ENCODE results near the gene FAM174B. TPM values are rescaled to one million over a fixed set of nuclear protein-coding genes. Genes with fewer than 3 reads are reported as not detected.

The FAM174B gene
- total and polyA plus RNA-seq, 2 experiments from 2014 or later = 17.8 to 34.9 TPM

DNA sequence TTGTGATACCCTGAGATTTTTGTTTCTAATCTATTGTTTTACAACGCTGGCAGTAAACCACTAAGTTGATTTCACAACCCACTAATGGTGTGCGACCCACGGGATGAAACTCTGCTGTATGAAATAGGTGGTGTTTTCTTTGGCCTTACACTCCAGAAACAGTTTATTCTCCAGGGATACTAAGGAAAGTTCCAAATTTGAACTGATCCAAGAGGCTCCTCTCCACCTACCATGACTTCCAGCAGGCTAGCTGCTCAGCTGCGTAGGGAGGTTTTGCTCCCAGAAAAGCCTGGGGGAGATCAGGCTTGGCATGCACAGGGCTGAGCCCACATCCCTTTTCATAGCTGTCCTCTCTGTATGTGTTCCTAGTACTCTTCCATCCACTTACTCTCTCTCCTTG lies 71.5 kb downstream of the FAM174B start:
- Histone ChIP-seq H3K4me2 (no peak overlapping the region), H3K36me3 (replicated peaks; ENCODE audit: insufficient read depth, low read depth) (no peaks in the 10 kb centered on the region), H3K27ac (no peak overlapping the region), H3K9me2 (replicated peaks; ENCODE audit: insufficient read depth) (no peaks in the 10 kb centered on the region), H3K4me1 (ENCODE audit: insufficient read depth) (peaks cover 3% of the 10 kb centered on the region), H4K20me1 (ENCODE audit: insufficient read depth, poor library complexity, severe bottlenecking) (no peaks in the 10 kb centered on the region), H3K79me2 (no peaks in the 10 kb centered on the region), H3K4me3 (no peak overlapping the region), H2AFZ (no peak overlapping the region), H3K27me3 (no peaks in the 10 kb centered on the region), H3K9me3 (ENCODE audit: low read depth) (no peaks in the 10 kb centered on the region)
- DNase-seq (ENCODE audit: low spot score) = no peak
- TF ChIP-seq, protein P1, sequence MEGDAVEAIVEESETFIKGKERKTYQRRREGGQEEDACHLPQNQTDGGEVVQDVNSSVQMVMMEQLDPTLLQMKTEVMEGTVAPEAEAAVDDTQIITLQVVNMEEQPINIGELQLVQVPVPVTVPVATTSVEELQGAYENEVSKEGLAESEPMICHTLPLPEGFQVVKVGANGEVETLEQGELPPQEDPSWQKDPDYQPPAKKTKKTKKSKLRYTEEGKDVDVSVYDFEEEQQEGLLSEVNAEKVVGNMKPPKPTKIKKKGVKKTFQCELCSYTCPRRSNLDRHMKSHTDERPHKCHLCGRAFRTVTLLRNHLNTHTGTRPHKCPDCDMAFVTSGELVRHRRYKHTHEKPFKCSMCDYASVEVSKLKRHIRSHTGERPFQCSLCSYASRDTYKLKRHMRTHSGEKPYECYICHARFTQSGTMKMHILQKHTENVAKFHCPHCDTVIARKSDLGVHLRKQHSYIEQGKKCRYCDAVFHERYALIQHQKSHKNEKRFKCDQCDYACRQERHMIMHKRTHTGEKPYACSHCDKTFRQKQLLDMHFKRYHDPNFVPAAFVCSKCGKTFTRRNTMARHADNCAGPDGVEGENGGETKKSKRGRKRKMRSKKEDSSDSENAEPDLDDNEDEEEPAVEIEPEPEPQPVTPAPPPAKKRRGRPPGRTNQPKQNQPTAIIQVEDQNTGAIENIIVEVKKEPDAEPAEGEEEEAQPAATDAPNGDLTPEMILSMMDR (IDR thresholded peaks at IDR 0.05; ENCODE audit: poor library complexity) = no peak
- TF ChIP-seq EZH2 (IDR thresholded peaks at IDR 0.05; ENCODE audit: borderline replicate concordance) = no peak
- TF ChIP-seq EZH2phosphoT487 (IDR thresholded peaks at IDR 0.05; ENCODE audit: low read depth, severe bottlenecking, unreplicated experiment) = no peak
- 93% methylated on average over 4 of the region's 4 CpGs for WGBS (ENCODE audit: low lambda C conversion rate, missing lambda C conversion rate)

DNA sequence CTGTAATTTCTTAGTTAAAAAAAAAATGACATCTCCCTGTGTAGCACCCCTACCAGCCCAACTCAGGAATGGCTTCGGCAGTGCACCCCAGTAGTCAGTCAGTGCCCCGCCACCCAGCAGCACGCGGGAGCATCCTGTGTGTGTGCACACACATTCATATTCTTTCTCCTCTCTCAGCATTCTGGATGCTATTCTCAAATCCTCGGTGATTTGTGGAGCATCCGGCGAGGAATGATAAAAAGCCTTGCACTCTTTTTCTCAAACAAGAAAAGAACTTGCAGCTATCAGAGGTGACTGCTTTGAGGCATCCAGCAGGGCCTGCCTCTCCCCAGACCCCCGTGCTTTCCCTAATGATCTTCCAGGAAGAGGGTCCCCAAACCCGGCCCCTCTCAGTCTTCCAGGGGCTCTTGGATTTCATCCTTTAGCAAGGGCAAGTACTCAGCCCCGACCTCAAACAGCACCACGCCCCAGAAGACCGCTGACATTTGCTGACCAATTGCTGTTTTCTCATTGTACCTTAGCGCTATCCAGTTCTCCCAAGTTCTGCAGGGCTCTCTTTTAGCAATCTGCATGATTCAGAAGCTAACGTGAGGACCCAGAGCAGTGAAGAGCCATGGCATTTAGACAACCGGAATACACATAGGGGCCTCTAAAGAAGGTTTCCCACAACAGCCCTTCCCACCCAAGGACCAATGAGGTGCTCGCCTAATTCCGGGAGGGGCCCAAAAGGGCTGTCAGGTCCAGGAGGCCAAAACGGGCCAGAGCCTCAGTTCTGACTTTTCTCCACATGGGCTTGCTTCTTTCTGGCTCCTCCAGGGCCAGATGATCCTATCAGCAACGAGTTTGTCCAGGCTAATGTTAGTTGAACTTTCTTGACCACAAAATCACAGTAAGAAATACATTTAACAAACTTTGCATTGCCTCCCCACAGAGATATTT lies 72.2 kb downstream of the FAM174B start:
- no peaks in the 10 kb centered on the region for H3K9me3 ChIP-seq (ENCODE audit: low read depth)
- H3K27ac ChIP-seq = no peak overlapping the region
- no peak overlapping the region for H3K4me2 ChIP-seq
- no peaks in the 10 kb centered on the region for H3K9me2 ChIP-seq (replicated peaks; ENCODE audit: insufficient read depth)
- 93% methylated on average over 19 of the region's 19 CpGs for WGBS (ENCODE audit: low lambda C conversion rate, missing lambda C conversion rate)
- no peak overlapping the region for H2AFZ ChIP-seq
- DNase-seq (ENCODE audit: low spot score) = no peak
- no peaks in the 10 kb centered on the region for H3K36me3 ChIP-seq (replicated peaks; ENCODE audit: insufficient read depth, low read depth)
- no peak overlapping the region for H3K4me3 ChIP-seq
- H3K27me3 ChIP-seq = no peaks in the 10 kb centered on the region
- no peak for TF ChIP-seq EZH2phosphoT487 (IDR thresholded peaks at IDR 0.05; ENCODE audit: low read depth, severe bottlenecking, unreplicated experiment)
- TF ChIP-seq EZH2 (IDR thresholded peaks at IDR 0.05; ENCODE audit: borderline replicate concordance) = no peak
- TF ChIP-seq, protein P1 (IDR thresholded peaks at IDR 0.05; ENCODE audit: poor library complexity) = no peak
- no peaks in the 10 kb centered on the region for H4K20me1 ChIP-seq (ENCODE audit: insufficient read depth, poor library complexity, severe bottlenecking)
- H3K4me1 ChIP-seq (ENCODE audit: insufficient read depth) = peaks cover 3% of the 10 kb centered on the region
- no peaks in the 10 kb centered on the region for H3K79me2 ChIP-seq

DNA sequence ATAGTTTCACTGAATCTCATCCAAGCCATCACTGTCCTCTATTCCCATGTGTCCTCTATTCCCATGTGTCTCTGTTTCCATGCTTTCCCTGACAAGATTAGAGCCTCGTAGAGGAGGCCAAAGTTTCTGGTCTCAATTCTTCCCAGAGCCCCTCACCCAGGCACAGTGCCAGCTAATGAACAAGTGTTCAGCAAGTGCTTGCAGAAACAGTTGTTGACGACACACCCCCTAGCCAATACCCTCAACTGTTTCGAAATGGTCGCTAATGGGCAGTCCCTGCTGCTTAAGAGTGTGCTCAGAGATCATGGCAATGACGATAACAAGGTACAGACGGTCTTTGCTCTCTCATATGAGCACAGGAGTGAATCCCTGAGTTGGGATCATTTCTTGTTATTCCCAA lies 73.4 kb downstream of the FAM174B start:
- no peaks in the 10 kb centered on the region for H3K9me3 ChIP-seq (ENCODE audit: low read depth)
- no peak overlapping the region for H2AFZ ChIP-seq
- no peaks in the 10 kb centered on the region for H3K36me3 ChIP-seq (replicated peaks; ENCODE audit: insufficient read depth, low read depth)
- H3K9me2 ChIP-seq (replicated peaks; ENCODE audit: insufficient read depth) = no peaks in the 10 kb centered on the region
- H3K4me3 ChIP-seq = no peak overlapping the region
- H3K27ac ChIP-seq = no peak overlapping the region
- H4K20me1 ChIP-seq (ENCODE audit: insufficient read depth, poor library complexity, severe bottlenecking) = no peaks in the 10 kb centered on the region
- peaks cover 3% of the 10 kb centered on the region for H3K4me1 ChIP-seq (ENCODE audit: insufficient read depth)
- H3K79me2 ChIP-seq = no peaks in the 10 kb centered on the region
- 76% methylated on average over 6 of the region's 6 CpGs for WGBS (ENCODE audit: low lambda C conversion rate, missing lambda C conversion rate)
- H3K4me2 ChIP-seq = no peak overlapping the region
- H3K27me3 ChIP-seq = no peaks in the 10 kb centered on the region
- TF ChIP-seq, protein P1 (IDR thresholded peaks at IDR 0.05; ENCODE audit: poor library complexity) = no peak
- no peak for TF ChIP-seq EZH2phosphoT487 (IDR thresholded peaks at IDR 0.05; ENCODE audit: low read depth, severe bottlenecking, unreplicated experiment)
- no peak for TF ChIP-seq EZH2 (IDR thresholded peaks at IDR 0.05; ENCODE audit: borderline replicate concordance)
- no peak for DNase-seq (ENCODE audit: low spot score)
